Measurements from ENCODE around the gene ADPRS. TPM values are rescaled to one million over a fixed set of nuclear protein-coding genes. Genes with fewer than 3 reads are reported as not detected.

ADPRS gene
- total RNA-seq, 1 donor from 2014 or later: 23.9 TPM

DNA sequence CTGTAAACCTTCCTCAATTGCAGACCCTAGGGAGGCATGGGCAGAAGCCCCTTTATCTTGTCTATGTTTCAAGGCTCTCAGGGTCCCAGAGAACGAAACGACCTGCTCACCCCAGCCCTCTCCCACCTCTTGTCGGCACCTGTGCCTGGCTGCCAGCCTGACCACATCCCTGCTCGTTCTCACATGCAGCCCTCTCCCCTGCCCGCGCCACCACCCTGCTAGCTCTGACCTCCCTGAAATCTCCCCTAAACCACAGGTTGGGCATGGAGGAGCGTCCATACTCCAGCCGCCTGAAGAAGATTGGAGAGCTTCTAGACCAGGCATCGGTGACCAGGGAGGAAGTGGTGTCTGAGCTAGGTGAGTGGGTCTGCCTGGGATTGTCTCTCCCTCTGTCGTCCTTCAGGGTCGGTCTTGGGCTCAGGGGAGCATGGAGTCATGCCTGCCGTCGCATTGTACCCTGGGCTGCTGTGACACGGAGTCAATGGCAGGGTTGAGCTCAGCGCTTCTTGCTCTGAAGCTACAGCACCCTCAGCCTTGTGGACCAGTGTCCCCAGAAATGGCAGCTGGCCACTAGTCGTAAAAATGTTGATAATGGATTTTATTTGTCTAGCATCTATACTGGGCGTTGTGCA lies 3.6 kb downstream of the ADPRS start:
- ChIA-PET CTCF (no interaction called here), POLR2A (no interaction called here)
- no peaks in the 10 kb centered on the region for H3K27me3 Mint-ChIP-seq
- no peak overlapping the region for H3K4me3 Mint-ChIP-seq
- TF ChIP-seq, protein P1, sequence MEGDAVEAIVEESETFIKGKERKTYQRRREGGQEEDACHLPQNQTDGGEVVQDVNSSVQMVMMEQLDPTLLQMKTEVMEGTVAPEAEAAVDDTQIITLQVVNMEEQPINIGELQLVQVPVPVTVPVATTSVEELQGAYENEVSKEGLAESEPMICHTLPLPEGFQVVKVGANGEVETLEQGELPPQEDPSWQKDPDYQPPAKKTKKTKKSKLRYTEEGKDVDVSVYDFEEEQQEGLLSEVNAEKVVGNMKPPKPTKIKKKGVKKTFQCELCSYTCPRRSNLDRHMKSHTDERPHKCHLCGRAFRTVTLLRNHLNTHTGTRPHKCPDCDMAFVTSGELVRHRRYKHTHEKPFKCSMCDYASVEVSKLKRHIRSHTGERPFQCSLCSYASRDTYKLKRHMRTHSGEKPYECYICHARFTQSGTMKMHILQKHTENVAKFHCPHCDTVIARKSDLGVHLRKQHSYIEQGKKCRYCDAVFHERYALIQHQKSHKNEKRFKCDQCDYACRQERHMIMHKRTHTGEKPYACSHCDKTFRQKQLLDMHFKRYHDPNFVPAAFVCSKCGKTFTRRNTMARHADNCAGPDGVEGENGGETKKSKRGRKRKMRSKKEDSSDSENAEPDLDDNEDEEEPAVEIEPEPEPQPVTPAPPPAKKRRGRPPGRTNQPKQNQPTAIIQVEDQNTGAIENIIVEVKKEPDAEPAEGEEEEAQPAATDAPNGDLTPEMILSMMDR (IDR thresholded peaks at IDR 0.05): no peak
- intact Hi-C loops (cut with micrococcal nuclease): no loop called here
- DNase-seq (peak; percentile 12), ATAC-seq (ENCODE audit: low read depth) (no peak)
- H3K4me1 Mint-ChIP-seq: peaks cover 15% of the 10 kb centered on the region
- H3K36me3 Mint-ChIP-seq (ENCODE audit: low read depth): peaks cover 52% of the 10 kb centered on the region
- H3K27ac Mint-ChIP-seq: no peak overlapping the region
- H3K9me3 Mint-ChIP-seq: no peaks in the 10 kb centered on the region

DNA sequence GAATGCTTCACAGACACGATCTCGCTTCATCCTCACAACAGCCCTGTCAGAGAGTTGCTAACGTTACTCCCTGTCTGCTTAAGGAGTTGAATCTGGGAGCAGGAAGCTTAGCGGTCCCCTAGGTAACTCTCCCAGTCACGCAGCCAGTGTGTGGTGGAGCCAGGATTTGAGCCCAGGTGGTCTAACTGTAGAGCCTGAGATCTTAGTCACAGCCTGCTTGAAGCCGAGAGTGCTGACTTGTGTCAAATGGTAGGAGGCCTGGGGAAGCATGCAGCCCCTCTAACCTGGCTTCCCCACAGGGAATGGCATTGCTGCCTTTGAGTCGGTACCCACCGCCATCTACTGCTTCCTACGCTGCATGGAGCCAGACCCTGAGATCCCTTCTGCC lies 4.1 kb downstream of the ADPRS start:
- TF ChIP-seq, protein P1 (IDR thresholded peaks at IDR 0.05): no peak
- intact Hi-C loops (cut with micrococcal nuclease): no loop called here
- DNase-seq (no peak), ATAC-seq (ENCODE audit: low read depth) (no peak)
- H3K4me3 Mint-ChIP-seq: no peak overlapping the region
- no peak overlapping the region for H3K27ac Mint-ChIP-seq
- no peaks in the 10 kb centered on the region for H3K9me3 Mint-ChIP-seq
- no peaks in the 10 kb centered on the region for H3K27me3 Mint-ChIP-seq
- POLR2A ChIA-PET: no interaction called here
- CTCF ChIA-PET: no interaction called here
- peaks cover 52% of the 10 kb centered on the region for H3K36me3 Mint-ChIP-seq (ENCODE audit: low read depth)
- peaks cover 15% of the 10 kb centered on the region for H3K4me1 Mint-ChIP-seq

DNA sequence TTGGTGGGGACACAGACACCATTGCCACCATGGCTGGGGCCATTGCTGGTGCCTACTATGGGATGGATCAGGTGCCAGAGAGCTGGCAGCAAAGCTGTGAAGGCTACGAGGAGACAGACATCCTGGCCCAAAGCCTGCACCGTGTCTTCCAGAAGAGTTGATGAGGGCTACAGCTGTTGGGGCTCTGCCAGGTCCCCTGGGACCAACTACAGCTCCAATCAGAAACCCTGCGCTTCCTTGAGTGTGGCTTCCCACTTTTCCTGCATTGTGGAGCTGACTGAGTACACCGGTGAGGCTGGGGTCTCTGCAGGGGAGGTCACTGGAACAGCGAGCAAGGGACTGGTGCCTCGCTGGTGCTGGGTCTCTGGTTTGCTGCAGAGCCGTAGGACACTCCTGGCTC lies 4.5 kb downstream of the ADPRS start:
- no peaks in the 10 kb centered on the region for H3K9me3 Mint-ChIP-seq
- ChIA-PET CTCF (no interaction called here), POLR2A (no interaction called here)
- ATAC-seq (ENCODE audit: low read depth) (no peak), DNase-seq (no peak)
- intact Hi-C loops (cut with micrococcal nuclease): no loop called here
- peaks cover 52% of the 10 kb centered on the region for H3K36me3 Mint-ChIP-seq (ENCODE audit: low read depth)
- no peak overlapping the region for H3K4me3 Mint-ChIP-seq
- no peak overlapping the region for H3K27ac Mint-ChIP-seq
- peaks cover 15% of the 10 kb centered on the region for H3K4me1 Mint-ChIP-seq
- H3K27me3 Mint-ChIP-seq: no peaks in the 10 kb centered on the region
- TF ChIP-seq, protein P1 (IDR thresholded peaks at IDR 0.05): no peak

DNA sequence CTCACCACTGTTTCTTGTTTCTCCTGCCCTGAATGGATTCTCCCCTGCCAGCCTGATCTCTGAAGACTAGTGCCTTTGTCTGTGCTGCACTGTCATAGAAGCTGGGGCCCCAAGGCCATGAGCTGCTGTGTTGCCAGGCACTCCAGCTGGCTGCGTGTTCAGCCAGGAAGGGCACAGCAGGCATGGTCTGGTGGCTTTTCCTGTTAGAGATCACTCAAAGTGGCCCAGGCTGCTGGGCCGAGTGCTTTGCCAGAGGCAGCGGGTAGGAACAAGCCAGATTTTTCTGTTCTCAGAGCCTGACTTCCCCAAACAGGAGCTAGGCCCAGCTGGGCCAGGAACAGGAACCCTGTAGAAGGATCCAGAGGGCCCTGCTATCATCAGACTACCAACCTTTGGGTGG lies 5.2 kb downstream of the ADPRS start:
- no peak for DNase-seq
- no peak for ATAC-seq (ENCODE audit: low read depth)
- H3K27me3 Mint-ChIP-seq: no peaks in the 10 kb centered on the region
- POLR2A ChIA-PET: interaction anchor here (1.4 kb wide), 1 partner anchor 192 kb away, joined by 4 read pairs; no protein-coding TSS in a partner anchor
- no peak overlapping the region for H3K27ac Mint-ChIP-seq
- no peaks in the 10 kb centered on the region for H3K9me3 Mint-ChIP-seq
- H3K36me3 Mint-ChIP-seq (ENCODE audit: low read depth): peaks cover 52% of the 10 kb centered on the region
- CTCF ChIA-PET: interaction anchor here (2.1 to 2.5 kb wide), 2 partner anchors 41 to 94 kb away, joined by 7 to 8 read pairs; no protein-coding TSS in a partner anchor
- intact Hi-C loops (cut with micrococcal nuclease): no loop called here
- peaks cover 15% of the 10 kb centered on the region for H3K4me1 Mint-ChIP-seq
- TF ChIP-seq, protein P1 (IDR thresholded peaks at IDR 0.05): no peak
- H3K4me3 Mint-ChIP-seq: no peak overlapping the region

DNA sequence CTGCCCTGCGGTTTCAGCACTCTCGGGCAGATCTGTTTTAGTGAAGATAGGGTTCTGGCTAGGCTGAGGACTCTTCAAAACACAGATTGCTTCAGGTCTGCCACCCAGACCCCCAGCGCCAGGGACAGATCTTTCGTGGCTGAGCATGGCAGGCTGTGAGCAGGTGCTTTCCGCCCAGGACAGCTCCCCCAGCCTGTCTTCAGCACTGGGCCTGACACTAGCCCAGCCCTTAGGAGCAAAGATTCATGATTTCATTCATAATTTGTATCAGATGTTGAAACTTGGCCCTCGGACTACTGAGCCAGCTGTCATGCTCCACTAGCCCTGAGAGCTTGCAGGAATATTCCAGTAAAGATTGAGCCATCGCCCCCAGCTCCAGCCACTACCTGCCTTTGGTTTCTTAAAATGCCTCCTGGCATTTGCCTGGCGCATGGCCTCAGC lies 5.9 kb downstream of the ADPRS start:
- TF ChIP-seq, protein P1 (IDR thresholded peaks at IDR 0.05): no peak
- POLR2A ChIA-PET: interaction anchor here (1.4 kb wide), 1 partner anchor 191 kb away, joined by 4 read pairs; no protein-coding TSS in a partner anchor
- H3K27ac Mint-ChIP-seq: no peak overlapping the region
- H3K27me3 Mint-ChIP-seq: no peaks in the 10 kb centered on the region
- H3K36me3 Mint-ChIP-seq (ENCODE audit: low read depth): peaks cover 49% of the 10 kb centered on the region
- H3K9me3 Mint-ChIP-seq: no peaks in the 10 kb centered on the region
- H3K4me3 Mint-ChIP-seq: no peak overlapping the region
- no peak for DNase-seq
- peaks cover 10% of the 10 kb centered on the region for H3K4me1 Mint-ChIP-seq
- no peak for ATAC-seq (ENCODE audit: low read depth)
- intact Hi-C loops (cut with micrococcal nuclease): no loop called here
- CTCF ChIA-PET: interaction anchor here (2.1 to 2.5 kb wide), 2 partner anchors 40 to 94 kb away, joined by 7 to 8 read pairs; no protein-coding TSS in a partner anchor

Data from activated B cell treated with CpG ODN at 0.5 μM for 24 hours (primary cell).